GM12801 (cell line): ENCODE data around the gene FIG4.

Source experiments
- TF ChIP-seq, protein P1 (sequence below): IDR thresholded peaks from one replicate; pipeline ENCODE4 v1.5.1; 2011; ENCODE audit warnings: control low read depth; ENCODE audit not compliant: insufficient read length; ENCODE audit errors: extremely low read depth

FIG4 gene

DNA sequence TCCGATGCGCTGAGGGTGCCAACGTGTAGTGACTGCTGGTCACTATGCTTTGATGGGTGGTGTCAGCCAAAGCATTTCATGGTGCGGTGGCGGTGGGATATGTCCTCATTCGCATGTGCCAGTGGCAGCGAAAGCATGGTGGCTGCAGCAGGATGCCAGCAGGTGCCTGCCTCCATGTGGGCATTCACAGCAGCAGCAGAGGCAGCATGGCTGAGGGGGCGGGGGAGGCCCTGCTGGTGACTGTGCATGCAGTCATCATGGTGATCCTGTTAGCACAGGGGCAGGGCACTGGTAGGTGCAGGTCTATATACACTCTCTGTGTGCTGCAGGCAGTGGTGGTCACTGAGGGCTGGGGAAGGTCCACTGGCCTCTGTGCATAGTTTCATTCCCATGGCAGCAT, 22.0 kb downstream of the FIG4 start:
- TF ChIP-seq, protein P1, sequence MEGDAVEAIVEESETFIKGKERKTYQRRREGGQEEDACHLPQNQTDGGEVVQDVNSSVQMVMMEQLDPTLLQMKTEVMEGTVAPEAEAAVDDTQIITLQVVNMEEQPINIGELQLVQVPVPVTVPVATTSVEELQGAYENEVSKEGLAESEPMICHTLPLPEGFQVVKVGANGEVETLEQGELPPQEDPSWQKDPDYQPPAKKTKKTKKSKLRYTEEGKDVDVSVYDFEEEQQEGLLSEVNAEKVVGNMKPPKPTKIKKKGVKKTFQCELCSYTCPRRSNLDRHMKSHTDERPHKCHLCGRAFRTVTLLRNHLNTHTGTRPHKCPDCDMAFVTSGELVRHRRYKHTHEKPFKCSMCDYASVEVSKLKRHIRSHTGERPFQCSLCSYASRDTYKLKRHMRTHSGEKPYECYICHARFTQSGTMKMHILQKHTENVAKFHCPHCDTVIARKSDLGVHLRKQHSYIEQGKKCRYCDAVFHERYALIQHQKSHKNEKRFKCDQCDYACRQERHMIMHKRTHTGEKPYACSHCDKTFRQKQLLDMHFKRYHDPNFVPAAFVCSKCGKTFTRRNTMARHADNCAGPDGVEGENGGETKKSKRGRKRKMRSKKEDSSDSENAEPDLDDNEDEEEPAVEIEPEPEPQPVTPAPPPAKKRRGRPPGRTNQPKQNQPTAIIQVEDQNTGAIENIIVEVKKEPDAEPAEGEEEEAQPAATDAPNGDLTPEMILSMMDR: no peak

DNA sequence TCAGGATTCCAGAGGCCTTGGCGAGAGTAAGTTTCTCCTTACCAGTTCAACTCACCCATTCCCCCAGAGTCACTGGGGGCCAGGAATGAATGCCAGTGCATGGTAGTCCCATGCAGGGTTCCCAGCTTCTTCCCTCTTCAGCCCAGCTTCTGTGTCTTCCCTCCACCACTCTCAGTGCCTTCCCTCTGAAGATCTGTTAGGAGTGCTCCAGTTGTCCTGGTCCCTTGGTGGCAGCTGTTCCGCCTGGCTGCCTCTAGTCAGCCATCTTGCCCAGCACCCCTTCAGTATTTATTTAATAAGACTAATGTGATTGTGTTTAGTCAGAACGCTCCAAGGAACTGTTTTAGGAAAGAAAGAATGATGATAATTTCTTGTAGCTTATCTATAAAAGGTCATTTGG, 23.1 kb downstream of the FIG4 start:
- TF ChIP-seq, protein P1: no peak

DNA sequence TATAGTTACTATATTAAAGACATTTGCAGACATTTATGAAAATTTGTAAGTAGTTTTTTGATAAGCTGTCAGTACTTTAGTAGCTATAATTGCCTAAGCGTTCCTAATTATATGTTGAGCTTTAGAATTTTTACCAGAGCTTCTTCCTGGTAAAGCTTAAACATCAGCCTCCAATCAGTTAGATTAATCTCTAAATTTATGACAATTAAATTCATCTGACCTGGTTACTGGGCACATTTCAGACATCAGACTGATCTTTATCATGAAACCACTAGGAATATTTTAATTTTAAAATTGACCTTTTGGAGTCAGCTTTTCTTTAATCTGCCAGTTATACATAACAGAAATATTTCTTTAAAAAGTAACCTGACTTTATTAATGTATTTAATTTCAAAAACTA, 23.5 kb downstream of the FIG4 start:
- TF ChIP-seq, protein P1: no peak

DNA sequence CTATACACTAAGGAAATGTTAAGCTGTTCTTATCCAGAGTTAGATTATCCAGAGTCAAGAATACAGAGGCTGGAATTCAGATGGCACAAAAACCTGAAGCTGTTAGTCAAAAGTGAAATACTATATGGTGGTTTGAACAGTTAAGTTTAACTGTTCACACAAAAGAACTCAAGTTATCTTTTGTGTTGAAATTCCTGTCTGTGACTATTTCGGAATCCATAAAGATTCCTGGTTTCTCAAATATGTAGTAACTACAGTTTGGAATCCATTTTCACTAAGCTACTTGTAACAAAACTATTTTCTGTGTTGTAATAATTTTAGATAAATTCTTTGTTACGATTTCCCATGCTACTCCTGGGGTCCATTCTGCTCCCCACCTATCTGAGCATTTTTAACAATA, 24.5 kb downstream of the FIG4 start:
- TF ChIP-seq, protein P1: no peak

DNA sequence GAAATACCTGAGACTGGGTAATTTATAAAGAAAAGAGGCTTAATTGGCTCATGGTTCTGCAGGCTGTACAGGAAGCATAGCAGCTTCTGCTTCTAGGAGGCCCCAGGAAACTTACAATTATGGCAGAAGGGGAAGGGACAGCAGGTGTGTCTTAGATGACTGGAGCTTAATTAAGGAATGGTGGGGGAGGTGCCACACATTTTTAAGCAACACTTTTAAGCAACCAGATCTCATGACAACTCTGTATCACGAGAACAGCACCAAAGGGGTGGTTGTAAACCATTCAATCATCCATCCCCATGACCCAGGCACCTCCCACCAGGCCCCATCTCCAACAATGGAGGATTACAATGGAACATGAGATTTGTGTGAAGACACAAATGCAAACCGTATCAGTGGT, 26.9 kb downstream of the FIG4 start:
- TF ChIP-seq, protein P1: no peak

DNA sequence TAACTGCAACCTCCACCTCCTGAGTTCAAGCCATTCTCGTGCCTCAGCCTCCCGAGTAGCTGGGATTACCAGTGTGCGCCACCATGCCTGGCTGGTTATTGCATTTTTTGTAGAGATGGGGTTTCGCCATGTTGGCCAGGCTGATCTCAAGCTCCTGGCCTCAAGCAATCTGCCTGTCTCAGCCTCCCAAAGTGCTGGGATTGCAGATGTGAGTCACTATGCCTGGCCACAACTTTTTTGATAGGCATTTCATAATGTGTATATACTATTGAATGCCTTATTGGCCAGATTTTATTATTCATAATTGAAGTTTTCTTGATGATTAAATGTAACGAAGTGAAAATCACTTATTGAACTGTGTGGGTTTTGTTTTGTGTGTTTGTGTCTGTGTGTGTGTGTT, 27.9 kb downstream of the FIG4 start:
- TF ChIP-seq, protein P1: no peak

DNA sequence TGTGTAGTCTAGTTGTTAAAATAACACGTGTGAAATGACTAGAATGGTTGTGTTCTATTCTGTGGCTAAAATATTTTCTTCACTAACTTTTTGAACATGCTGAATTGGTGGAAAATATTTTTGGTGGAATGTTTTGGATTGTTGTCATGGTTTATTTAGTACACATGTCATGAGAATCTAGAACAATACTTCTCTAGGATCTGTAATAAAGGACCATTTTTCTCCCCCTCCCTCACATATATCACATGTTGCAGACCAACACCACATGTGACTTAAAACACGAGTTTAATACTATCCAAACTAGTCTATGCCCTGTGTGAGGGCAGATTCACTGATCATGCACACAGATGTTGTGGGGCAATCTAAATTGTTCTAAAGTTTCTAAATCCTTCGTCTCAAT, 29.2 kb downstream of the FIG4 start:
- TF ChIP-seq, protein P1: no peak

DNA sequence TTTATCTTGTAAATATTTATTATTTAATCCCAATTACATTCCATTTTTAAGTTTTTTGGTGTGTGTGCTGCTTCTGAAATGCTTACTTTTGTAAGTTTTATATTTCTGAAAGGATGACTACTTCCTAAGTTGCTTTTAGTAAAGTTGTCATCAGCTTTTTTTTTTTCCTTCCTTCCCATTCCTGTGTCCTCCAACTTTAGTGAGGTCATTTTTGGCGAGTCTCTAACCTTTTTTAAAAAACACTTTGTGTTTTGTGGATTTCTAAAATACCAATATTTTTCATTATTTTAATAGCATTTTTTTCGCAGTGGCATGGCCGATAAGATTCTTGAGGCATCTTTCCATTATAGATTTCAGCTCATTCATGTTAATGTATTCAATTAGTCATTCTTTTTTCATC, 30.9 kb downstream of the FIG4 start:
- TF ChIP-seq, protein P1: no peak
